HG03159 (cell line): Measurements from ENCODE around the gene ZNF438.
"Not testable (repeated sequence)": the region's sequence is repeated elsewhere in the genome, so short reads cannot be mapped to it uniquely, and the experiment has no call there.

Experiments used
- ATAC-seq: cut with Tn5 transposase; IDR thresholded peaks from one replicate; pipeline ENCODE4 v1.9.1; 2021; ENCODE audit warnings: mild to moderate bottlenecking, moderate library complexity; ENCODE audit not compliant: unreplicated experiment

ZNF438 gene

GRCh38 chr10:30816159-30816819, 215.4 kb downstream of the ZNF438 start:
- ATAC-seq, result no peak

- ATAC-seq, result no peak
Observed at GRCh38 chr10:30813872-30814481, 217.7 kb downstream of the ZNF438 start.

- no peak for ATAC-seq
Observed at GRCh38 chr10:30812018-30812851, 219.4 kb downstream of the ZNF438 start.

DNA sequence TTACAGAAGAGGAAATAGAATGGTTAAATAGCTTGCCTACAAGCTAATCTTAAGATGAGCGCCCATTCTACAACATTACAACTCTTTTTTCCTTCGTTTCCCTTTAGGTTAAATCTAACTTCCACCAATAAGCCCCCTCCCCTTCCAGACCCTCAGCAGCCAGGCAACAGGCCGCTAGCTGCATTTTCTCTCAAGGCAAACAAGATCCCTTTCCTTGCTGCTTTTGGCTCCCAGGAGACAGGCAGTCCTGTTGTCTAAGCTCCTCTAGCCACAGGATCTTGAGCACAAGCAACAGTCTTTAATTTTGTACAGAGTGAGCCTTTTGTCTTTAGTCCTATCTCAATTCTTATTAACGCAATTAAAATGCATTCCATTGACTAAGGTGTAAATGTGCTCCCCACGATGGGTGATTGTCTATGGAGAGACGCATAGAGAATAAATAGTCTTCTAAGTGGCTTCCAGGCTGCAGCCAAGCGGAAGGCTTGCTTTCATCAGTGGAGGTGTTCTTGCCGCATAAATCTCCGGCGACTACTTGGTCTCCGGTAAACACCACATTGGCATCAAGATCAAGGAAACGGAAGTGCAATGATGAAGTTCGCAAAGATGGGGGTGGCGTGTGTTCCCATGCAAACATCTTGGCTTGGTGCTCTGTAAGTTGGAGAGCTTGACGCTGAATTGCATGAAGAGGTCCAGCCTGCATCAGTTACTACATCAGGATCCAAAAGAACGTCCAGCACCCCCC, 220.2 kb downstream of the ZNF438 start:
- ATAC-seq, result no peak

GRCh38 chr10:30810416-30810815, 221.2 kb downstream of the ZNF438 start:
- no peak for ATAC-seq

- no peak for ATAC-seq
Observed at GRCh38 chr10:30806850-30807249, 224.8 kb downstream of the ZNF438 start.

DNA sequence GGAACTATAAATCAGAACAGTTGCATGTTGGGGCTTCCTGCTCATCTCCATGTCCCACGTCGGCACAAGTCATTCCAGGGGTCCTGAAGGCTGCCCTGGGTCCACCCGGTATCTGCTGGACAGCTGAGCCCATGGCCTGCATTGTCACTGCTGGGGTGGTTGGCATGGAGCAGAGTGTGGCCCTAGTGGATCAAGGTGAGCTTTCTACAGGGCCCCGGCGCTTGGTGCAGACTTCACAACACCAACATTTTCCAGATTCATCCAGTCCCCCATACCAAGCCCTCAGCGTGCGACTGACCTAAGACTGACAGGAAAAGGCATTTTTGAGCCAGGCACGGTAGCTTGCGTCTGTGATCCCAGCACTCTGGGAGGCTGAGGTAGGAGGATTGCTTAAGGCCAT, 226.6 kb downstream of the ZNF438 start:
- no peak for ATAC-seq

GRCh38 chr10:30804478-30805055, 227.1 kb downstream of the ZNF438 start:
- no peak for ATAC-seq

DNA sequence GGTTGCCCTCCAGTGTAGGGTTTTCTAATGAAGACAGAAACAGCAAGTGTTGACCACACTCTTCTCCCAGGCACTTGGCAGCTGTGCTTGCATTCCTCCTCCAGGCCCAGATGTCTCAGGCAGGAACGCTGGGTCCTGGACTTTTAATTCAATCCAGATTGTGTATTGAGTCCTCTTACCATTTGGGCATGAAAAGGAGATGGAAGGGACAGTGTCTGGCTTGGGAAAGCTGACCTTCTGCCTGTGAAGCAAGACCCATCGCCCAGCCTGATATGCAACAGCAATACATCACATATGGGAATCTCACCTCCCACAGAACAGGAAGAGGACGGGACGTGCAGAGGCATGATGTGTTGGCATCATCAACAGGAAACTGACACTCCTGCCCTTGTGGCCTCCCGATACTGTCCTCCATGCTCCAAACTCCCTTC, 227.8 kb downstream of the ZNF438 start:
- no peak for ATAC-seq

- no peak for ATAC-seq
Observed at GRCh38 chr10:30803058-30803457, 228.6 kb downstream of the ZNF438 start.

DNA sequence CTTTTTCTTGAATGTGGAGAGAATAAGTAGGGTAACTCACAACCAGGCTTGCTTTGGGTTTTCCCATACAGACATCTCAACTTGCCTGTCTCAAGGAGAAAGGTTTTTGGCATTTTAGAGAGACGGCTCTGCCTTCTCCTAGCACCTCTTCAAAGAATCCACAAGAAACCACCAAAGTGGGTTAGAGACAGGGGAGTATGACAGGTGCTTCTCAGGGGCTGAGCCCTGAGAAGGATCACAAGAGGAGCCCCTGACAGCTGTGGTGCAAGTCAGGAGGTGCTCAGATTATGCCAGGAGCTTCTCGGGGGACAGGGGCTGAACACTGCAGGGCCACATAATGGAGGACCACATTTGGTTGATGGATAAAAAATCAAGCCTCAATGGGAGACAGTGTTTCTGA, 231.3 kb downstream of the ZNF438 start:
- no peak for ATAC-seq

DNA sequence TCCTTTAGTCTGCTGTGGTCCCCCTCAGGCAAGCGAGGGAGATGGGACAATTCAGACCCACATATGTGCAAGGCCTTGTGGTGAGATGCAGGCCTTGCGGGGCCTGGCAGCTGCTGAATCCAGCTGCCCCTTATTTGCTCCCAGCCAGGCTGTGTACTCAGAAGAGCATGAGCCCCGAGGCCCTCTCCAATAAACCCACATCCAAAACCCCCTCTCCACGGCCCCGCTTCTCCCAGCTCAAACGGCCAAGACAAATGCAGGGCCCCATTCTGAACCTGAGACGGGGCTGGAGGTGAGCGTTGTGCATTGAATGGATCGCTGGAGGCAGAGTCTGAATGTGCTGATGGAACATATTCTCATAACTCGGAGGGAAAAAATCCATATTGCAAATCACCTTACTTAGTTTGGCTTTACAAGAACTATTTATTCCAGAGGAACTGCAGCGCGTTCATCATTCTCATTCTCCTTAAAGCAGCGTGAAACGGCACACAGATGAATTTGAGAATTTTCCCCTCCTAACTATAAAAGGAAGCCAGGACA, 232.9 kb downstream of the ZNF438 start:
- no peak for ATAC-seq

DNA sequence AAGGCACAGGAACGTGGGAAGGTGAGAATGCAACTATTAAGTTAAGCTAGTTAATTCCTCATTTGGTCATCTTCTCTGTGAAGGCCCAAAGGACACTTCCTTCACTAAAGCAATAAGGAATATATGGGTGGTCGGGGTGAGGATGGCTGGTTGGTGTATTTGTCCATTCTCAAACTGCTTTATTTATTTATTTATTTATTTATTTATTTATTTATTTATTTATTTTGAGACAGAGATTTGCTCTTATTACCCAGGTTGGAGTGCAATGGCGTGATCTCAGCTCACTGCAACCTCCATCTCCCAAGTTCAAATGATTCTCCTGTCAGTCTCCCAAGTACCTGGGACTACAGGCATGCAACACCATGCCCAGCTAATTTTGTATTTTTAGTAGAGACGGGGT, 236.6 kb downstream of the ZNF438 start:
- not testable (repeated sequence) for ATAC-seq
